ENCODE measurements around the gene KCTD16.

KCTD16 gene

GRCh38 chr5:144463481-144464223 is 293.0 kb downstream of the KCTD16 start:
- DNase-seq (ENCODE audit: low spot score), result no peak

GRCh38 chr5:144464306-144464705 is 293.6 kb downstream of the KCTD16 start:
- no peak for DNase-seq (ENCODE audit: low spot score)

GRCh38 chr5:144465441-144465840 is 294.8 kb downstream of the KCTD16 start:
- DNase-seq (ENCODE audit: low spot score), result no peak

GRCh38 chr5:144467792-144468191 is 297.1 kb downstream of the KCTD16 start:
- peak; percentile 28 for DNase-seq (ENCODE audit: low spot score)

- DNase-seq (ENCODE audit: low spot score), result no peak
These were observed 297.9 kb downstream of the KCTD16 start for GRCh38 chr5:144468571-144468970.

- DNase-seq (ENCODE audit: low spot score), result no peak
These were observed 298.4 kb downstream of the KCTD16 start for GRCh38 chr5:144469106-144469505.

- no peak for DNase-seq (ENCODE audit: low spot score)
These were observed 301.5 kb downstream of the KCTD16 start for GRCh38 chr5:144472221-144472620.

- no peak for DNase-seq (ENCODE audit: low spot score)
These were observed 303.0 kb downstream of the KCTD16 start for GRCh38 chr5:144473650-144474049.

- no peak for DNase-seq (ENCODE audit: low spot score)
These were observed 307.9 kb downstream of the KCTD16 start for GRCh38 chr5:144478565-144478964.

GRCh38 chr5:144481861-144482260 is 311.2 kb downstream of the KCTD16 start:
- no peak for DNase-seq (ENCODE audit: low spot score)

GRCh38 chr5:144484124-144484897 is 313.6 kb downstream of the KCTD16 start:
- no peak for DNase-seq (ENCODE audit: low spot score)

GRCh38 chr5:144485540-144485939 is 314.9 kb downstream of the KCTD16 start:
- DNase-seq (ENCODE audit: low spot score), result no peak

GRCh38 chr5:144487207-144487606 is 316.5 kb downstream of the KCTD16 start:
- no peak for DNase-seq (ENCODE audit: low spot score)

GRCh38 chr5:144487761-144488160 is 317.1 kb downstream of the KCTD16 start:
- no peak for DNase-seq (ENCODE audit: low spot score)

- DNase-seq (ENCODE audit: low spot score), result no peak
These were observed 332.4 kb downstream of the KCTD16 start for GRCh38 chr5:144503123-144503522.

GRCh38 chr5:144504929-144505577 is 334.4 kb downstream of the KCTD16 start:
- peak; percentile 24 for DNase-seq (ENCODE audit: low spot score)

- DNase-seq (ENCODE audit: low spot score), result no peak
These were observed 340.3 kb downstream of the KCTD16 start for GRCh38 chr5:144510845-144511579.

- no peak for DNase-seq (ENCODE audit: low spot score)
These were observed 341.0 kb downstream of the KCTD16 start for GRCh38 chr5:144511580-144512072.

GRCh38 chr5:144522698-144523097 is 352.0 kb downstream of the KCTD16 start:
- DNase-seq (ENCODE audit: low spot score), result no peak

- no peak for DNase-seq (ENCODE audit: low spot score)
These were observed 354.3 kb downstream of the KCTD16 start for GRCh38 chr5:144525000-144525399.

GRCh38 chr5:144531188-144531587 is 360.5 kb downstream of the KCTD16 start:
- DNase-seq (ENCODE audit: low spot score), result no peak

Data from LoVo (cell line).